Effector CD8-positive, alpha-beta T cell (primary cell): ENCODE measurements around the gene SOS2.

Source experiments
- DNase-seq: peaks from one replicate; lab custom pipeline; 2025; lab: John Stamatoyannopoulos, UW

Gene SOS2

GRCh38 chr14:50116181-50116956 is 115.0 kb downstream of the SOS2 start, which contains the start of gene VCPKMT:
Gene VCPKMT (minus strand): TSS chr14:50116572. CDS start chr14:50116552, 20 bp downstream.
- peak; percentile 93 for DNase-seq

DNA sequence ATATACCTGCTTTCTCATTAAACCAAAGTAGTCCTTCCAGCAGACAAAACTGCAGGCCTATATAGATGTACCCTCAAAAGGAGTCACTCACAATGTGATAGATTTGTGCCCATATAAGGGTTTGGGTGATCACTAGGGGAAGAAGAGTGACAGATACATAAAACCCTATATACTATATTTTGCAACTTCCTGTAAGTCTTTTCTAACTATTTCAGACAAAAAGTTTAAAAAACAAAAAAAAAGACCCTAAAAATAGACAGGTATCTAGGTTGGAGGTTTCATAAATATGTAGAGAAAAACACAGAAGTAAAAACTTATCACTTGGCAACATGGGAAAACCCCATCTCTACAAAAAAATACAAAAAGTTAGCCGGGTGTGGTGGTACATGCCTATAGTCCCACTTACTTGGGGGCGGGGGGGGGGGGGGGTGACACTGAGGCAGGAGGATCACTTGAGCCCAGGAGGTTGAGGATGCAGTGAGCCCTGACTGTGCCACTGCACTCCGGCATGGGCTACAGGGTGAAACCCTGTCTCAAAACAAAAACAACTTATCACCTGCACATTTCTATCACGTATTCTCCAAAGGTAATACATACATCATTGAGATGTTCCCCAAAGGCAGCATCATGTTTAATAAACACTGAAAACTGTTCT is 117.9 kb downstream of the SOS2 start:
- DNase-seq, result no peak

DNA sequence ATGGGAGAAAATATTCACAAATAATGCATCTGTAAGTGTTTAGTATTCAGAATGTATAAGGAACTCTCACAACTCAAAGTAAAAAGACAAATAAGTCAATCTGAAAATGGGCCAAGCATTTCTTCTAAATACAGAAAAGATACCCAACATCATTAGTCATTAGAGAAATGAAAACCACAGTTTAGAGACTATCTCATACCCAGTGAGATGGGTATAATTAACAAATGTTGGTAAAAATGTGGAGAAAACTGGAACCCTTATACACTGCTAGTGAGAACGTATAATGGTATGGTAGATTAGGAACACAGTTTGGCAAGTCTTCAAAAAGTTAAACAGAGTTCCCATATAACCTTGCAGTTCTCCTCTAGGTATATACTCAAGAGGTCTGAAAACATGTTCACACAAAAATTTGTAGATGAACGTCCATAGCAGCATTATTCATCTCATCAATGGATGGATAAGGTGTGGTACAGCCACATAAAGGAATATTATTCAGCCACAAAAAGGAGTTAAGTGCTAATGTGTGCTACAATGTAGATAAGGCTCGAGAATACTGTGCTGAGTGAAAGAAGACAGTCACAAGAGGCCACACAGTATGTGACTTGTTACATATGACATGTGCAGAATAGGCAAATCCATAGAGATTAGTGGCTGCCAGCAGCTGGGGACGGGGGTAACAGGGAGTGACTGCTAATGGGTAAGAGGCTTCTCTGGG is 120.9 kb downstream of the SOS2 start:
- DNase-seq, result no peak

GRCh38 chr14:50109342-50109741 is 122.0 kb downstream of the SOS2 start:
- DNase-seq, result no peak

GRCh38 chr14:50107850-50108249 is 123.5 kb downstream of the SOS2 start:
- no peak for DNase-seq

DNA sequence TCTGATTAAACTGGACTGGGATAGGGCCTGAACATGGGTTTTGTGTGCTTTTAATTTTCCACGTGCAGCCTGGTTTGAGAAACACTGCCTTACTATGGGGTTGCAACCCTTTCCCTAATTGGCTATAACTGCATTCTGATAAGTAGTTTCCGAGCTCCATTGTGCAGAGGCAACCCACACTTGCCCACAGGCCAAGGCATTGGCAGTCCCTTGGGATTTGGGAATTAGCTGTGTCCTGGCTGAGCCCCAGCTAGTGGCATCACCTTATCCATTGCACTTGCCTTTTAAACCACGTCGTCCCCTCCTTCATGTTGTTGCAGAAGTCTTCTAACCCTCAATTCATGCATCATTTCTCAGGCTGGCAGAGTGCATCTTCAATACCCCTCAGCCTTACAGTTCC is 125.2 kb downstream of the SOS2 start:
- no peak for DNase-seq

GRCh38 chr14:50103558-50103957 is 127.8 kb downstream of the SOS2 start:
- no peak for DNase-seq

GRCh38 chr14:50101417-50101816 is 130.0 kb downstream of the SOS2 start:
- no peak for DNase-seq

DNA sequence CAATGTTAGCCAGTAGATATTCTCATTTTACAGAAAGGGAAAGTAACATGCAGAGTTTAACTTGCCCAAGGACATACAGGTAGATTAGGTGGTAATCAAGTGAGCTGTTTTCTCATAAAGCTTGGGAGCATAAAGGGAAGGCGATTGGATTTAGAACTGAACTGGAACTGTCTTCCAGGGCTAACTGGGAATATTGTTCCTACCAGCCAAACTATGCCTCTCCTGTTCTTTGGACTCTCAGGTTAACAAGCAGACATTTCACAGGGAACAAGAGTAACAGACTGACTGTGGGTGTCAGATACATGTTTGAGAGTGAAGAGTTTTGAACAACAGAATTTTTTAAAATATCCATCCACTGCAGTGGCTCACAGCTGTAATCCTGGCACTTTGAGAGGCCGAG is 130.6 kb downstream of the SOS2 start:
- DNase-seq, result no peak

DNA sequence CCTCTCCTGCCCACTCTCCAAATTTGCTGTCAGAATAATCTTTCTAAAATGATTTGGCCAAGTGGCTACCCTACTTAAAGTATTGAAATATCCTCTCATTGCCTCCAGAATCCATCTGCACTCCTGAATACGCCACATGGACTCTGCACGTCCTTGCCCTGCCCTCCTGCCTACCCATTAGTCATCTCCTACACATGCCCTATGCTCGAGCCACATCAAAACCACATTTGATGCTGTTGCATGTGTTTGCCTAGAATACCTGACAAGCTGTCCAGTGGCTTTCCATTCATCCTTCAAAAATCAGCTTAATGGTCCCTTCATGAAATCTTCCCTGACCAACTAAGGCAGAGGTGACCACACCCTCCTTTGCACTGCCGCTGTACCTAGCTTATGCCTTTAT is 132.0 kb downstream of the SOS2 start:
- DNase-seq, result no peak

DNA sequence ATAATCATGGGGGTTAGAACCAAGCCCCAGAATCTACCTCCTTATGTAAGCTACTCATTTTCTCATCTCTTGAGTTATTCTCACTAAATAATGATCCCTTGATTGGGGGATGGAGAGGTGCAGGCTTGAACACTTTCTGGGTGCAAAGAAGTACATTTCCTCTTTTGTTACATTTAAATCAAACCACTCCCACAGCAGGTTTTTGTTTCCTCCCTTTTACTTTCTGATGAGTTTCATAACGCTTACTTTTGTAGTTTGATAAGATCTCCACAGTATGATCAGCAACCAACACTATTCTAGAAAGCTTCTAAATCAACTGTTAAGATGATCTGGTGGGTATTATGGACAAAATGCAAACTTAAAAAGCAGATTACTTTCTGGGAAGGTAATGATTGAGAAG is 135.5 kb downstream of the SOS2 start:
- DNase-seq, result no peak

DNA sequence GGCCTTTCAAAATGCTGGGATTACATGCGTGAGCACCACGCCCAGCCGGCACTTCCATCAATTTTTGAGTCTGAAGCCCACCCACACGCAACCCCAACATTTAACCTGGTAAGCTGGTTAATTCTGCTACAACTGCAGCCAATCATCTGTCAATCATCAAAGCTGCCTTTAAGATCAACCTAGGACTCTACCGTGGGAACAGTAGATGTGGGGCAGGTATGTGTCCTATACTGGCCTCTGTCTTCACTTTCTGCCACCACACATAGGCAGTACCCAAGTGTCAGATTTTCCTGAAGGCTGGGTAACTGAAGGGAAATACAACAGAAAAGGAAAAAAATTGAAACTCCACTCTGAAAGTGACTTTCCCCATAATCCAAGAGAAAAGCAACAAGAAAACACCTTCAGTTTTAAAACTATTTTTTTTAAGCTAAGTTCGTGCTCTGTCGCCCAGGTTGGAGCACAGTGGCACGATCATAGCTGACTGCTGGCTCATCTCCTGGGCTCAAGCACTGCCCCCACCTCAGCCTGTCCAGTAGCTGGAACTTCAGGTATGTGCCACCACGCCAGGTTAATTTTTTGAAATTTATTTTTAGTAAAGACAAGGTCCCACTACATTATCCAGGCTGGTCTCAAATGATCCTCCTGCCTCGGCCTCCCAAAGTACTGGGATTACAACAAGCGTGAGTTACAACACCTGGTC is 137.2 kb downstream of the SOS2 start:
- DNase-seq, result no peak

DNA sequence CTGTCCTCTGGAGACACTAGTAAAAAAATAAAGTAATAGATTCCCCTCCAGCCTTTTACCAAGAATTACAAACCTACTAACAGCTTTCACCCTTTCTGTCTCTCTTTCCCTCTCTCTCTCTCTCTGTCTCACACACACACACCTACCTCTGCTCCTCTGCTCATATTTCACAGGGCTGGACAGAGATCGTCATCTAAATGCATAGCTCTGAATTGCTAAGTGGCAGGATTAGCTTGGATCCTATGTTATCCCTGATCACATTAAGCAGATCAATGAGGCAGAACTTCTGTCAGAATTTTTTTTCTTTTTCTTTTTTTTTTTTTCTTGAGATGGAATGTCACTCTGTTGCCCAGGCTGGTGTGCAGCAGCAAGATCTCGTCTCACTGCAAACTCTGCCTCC is 137.9 kb downstream of the SOS2 start:
- no peak for DNase-seq

- DNase-seq, result no peak
Measured at GRCh38 chr14:50092006-50092555, 139.3 kb downstream of the SOS2 start.

- no peak for DNase-seq
Measured at GRCh38 chr14:50091240-50091913, 140.0 kb downstream of the SOS2 start.

GRCh38 chr14:50089208-50089607 is 142.2 kb downstream of the SOS2 start:
- no peak for DNase-seq

- no peak for DNase-seq
Measured at GRCh38 chr14:50088731-50089130, 142.6 kb downstream of the SOS2 start.

DNA sequence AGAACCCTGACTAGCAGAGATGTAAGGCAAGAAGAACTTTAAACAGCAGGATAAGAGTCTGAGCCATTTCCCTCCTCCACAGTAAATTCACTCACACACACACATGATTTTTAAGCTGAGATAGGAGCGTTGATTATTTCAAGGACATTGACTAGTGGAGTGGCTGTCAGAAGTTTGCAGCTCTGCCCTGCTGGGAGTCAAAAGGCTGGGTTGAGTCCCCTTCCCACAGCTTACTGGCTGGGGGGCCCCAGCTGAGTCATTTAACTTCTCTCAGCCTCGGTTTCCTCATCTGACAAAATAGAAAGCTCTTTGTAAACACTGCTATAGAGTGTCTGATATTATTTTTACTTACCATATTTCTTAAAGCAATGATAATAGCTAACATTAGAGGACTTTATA is 143.3 kb downstream of the SOS2 start:
- DNase-seq, result no peak

- no peak for DNase-seq
Measured at GRCh38 chr14:50087341-50088116, 143.8 kb downstream of the SOS2 start.

DNA sequence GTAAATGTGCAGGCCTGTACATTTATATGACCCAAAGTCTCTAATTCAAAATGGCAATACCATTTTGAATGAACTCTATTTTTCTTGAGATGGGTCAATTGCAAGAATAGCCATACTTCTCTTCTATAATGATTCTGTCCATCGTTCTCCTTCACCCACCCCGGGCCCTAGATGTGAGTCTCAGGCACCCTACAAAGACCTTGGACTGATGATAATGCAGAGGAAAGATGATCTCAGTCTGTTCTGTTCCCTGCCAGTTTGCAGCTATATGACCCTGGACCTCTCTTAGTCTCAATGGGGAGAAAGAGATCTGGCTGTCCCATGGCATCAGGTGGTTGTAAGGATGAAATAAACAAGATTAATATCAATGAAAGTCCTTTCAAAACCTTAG is 145.1 kb downstream of the SOS2 start:
- no peak for DNase-seq
